Vagina (tissue), 2 donors: ENCODE data around the gene ATP8B1.

Experiments used
- POLR2A ChIP-seq, 2 donors: fragments of 450-650 bp; IDR thresholded peaks; one replicate each; pipeline ENCODE4 v1.6.1; 2017; ENCODE audit warnings: antibody characterized with exemption in 2 of 2, mild to moderate bottlenecking in 2 of 2, moderate library complexity in 2 of 2
- POLR2AphosphoS5 ChIP-seq, 2 donors: sonication (generic); formaldehyde crosslinking; IDR thresholded peaks; one replicate each; pipeline ENCODE4 v1.9.0; 2017; ENCODE audit warnings: antibody characterized with exemption in 2 of 2, mild to moderate bottlenecking in 2 of 2, low read depth in 1 of 2; ENCODE audit not compliant: insufficient read depth in 1 of 2

- no peak for TF ChIP-seq POLR2AphosphoS5 (IDR thresholded peaks at IDR 0.05; ENCODE audit: insufficient read depth in 1 of 2, low read depth in 1 of 2)
- TF ChIP-seq POLR2A (IDR thresholded peaks at IDR 0.05): no peak
Observed at GRCh38 chr18:57764087-57764486, 39.0 kb downstream of the ATP8B1 start.
